SH-SY5Y (cell line): ENCODE results near the gene TGFBR3.

ENCODE experiments used
- GATA2 ChIP-seq: IDR thresholded peaks from 2 replicates; pipeline ENCODE4 v1.6.1; 2011; ENCODE audit warnings: mild to moderate bottlenecking, low read depth, low read length
- GATA3 ChIP-seq: IDR thresholded peaks from 2 replicates; pipeline ENCODE4 v1.6.1; 2011; ENCODE audit warnings: low read depth, mild to moderate bottlenecking, low read length, moderate library complexity

- TF ChIP-seq GATA2, result no peak
- no peak for TF ChIP-seq GATA3
Measured at GRCh38 chr1:91712981-91713841, 172.7 kb downstream of the TGFBR3 start.
